Measurements from ENCODE around the gene NPLOC4.

NPLOC4 gene

GRCh38 chr17:81557276-81558114, 79.4 kb downstream of the NPLOC4 start:
- no peak overlapping the region for H3K27ac ChIP-seq
- TF ChIP-seq CTCF (IDR thresholded peaks at IDR 0.05) (no peak), ZFX (IDR thresholded peaks at IDR 0.05; ENCODE audit: borderline replicate concordance) (no peak)

- H3K27ac ChIP-seq: no peak overlapping the region
- TF ChIP-seq ZFX (IDR thresholded peaks at IDR 0.05; ENCODE audit: borderline replicate concordance) (no peak), CTCF (IDR thresholded peaks at IDR 0.05) (no peak)
Observed at GRCh38 chr17:81556863-81557262, 80.0 kb downstream of the NPLOC4 start.

GRCh38 chr17:81556175-81556691, 80.7 kb downstream of the NPLOC4 start:
- peak overlapping the region; percentile 90; the same call in 1 of the 2 replicates for H3K27ac ChIP-seq
- no peak for TF ChIP-seq CTCF (IDR thresholded peaks at IDR 0.05)
- TF ChIP-seq ZFX (IDR thresholded peaks at IDR 0.05; ENCODE audit: borderline replicate concordance): no peak

- no peak for TF ChIP-seq CTCF (IDR thresholded peaks at IDR 0.05)
- TF ChIP-seq ZFX (IDR thresholded peaks at IDR 0.05; ENCODE audit: borderline replicate concordance): no peak
- H3K27ac ChIP-seq: peak overlapping the region; percentile 90
Observed at GRCh38 chr17:81553616-81554181, 83.2 kb downstream of the NPLOC4 start.

- H3K27ac ChIP-seq: peak overlapping the region; percentile 90
- TF ChIP-seq ZFX (IDR thresholded peaks at IDR 0.05; ENCODE audit: borderline replicate concordance) (no peak), CTCF (IDR thresholded peaks at IDR 0.05) (peak; percentile 24; the same call in 1 of the 2 replicates)
Observed at GRCh38 chr17:81553018-81553615, 83.8 kb downstream of the NPLOC4 start.

GRCh38 chr17:81552244-81553017, 84.5 kb downstream of the NPLOC4 start, which contains the start of gene FAAP100:
Gene FAAP100 (minus strand): TSS chr17:81552353. CDS start chr17:81552330, 23 bp downstream.
- H3K27ac ChIP-seq: peak within 1 kb of the TSS; percentile 90
- TF ChIP-seq CTCF (IDR thresholded peaks at IDR 0.05) (no peak), ZFX (IDR thresholded peaks at IDR 0.05; ENCODE audit: borderline replicate concordance) (no peak)

All from 22Rv1 (cell line).